ENCODE measurements around the gene VPS37B. TPM values are rescaled to one million over a fixed set of nuclear protein-coding genes. Genes with fewer than 3 reads are reported as not detected.

Gene VPS37B
- total RNA-seq, 4 donors from 2014 or later, result 24.5 to 28.4 (median 25.8) TPM

GRCh38 chr12:122820838-122821271 is 75.1 kb downstream of the VPS37B start:
- H3K27ac ChIP-seq, result no peak overlapping the region
- no peaks in the 10 kb centered on the region for H3K4me1 ChIP-seq
- DNase-seq (ENCODE audit: low spot score in 2 of 2), result no peak
- WGBS, 2 donors, result 61 to 78% methylated on average over 7 of the region's 7 CpGs
- no peaks in the 10 kb centered on the region for H3K9me3 ChIP-seq
- H3K4me3 ChIP-seq, result no peak overlapping the region
- no peak for TF ChIP-seq CTCF (IDR thresholded peaks at IDR 0.05)
- no peak for TF ChIP-seq EP300 (IDR thresholded peaks at IDR 0.05)
- no peak for TF ChIP-seq POLR2A (IDR thresholded peaks at IDR 0.05)
- H3K27me3 ChIP-seq, result no peaks in the 10 kb centered on the region
- H3K36me3 ChIP-seq, result no peaks in the 10 kb centered on the region

GRCh38 chr12:122820138-122820537 is 75.8 kb downstream of the VPS37B start:
- WGBS, 2 donors, result 83 to 88% methylated on average over 8 of the region's 8 CpGs
- TF ChIP-seq CTCF (IDR thresholded peaks at IDR 0.05) (no peak), POLR2A (IDR thresholded peaks at IDR 0.05) (no peak), EP300 (IDR thresholded peaks at IDR 0.05) (no peak)
- Histone ChIP-seq H3K9me3 (no peaks in the 10 kb centered on the region), H3K27ac (no peak overlapping the region), H3K36me3 (no peaks in the 10 kb centered on the region), H3K27me3 (no peaks in the 10 kb centered on the region), H3K4me3 (no peak overlapping the region), H3K4me1 (no peaks in the 10 kb centered on the region)
- no peak for DNase-seq (ENCODE audit: low spot score in 2 of 2)

GRCh38 chr12:122819209-122819785 is 76.6 kb downstream of the VPS37B start:
- H3K4me3 ChIP-seq, result no peak overlapping the region
- no peak for TF ChIP-seq CTCF (IDR thresholded peaks at IDR 0.05)
- no peak for TF ChIP-seq POLR2A (IDR thresholded peaks at IDR 0.05)
- TF ChIP-seq EP300 (IDR thresholded peaks at IDR 0.05), result no peak
- no peak overlapping the region for H3K27ac ChIP-seq
- no peak for DNase-seq (ENCODE audit: low spot score in 2 of 2)
- H3K36me3 ChIP-seq, result no peaks in the 10 kb centered on the region
- no peaks in the 10 kb centered on the region for H3K4me1 ChIP-seq
- WGBS, 2 donors, result 47 to 50% methylated on average over 10 of the region's 10 CpGs
- H3K9me3 ChIP-seq, result no peaks in the 10 kb centered on the region
- no peaks in the 10 kb centered on the region for H3K27me3 ChIP-seq

Other genes with a start within 250 kb of the VPS37B start
- 1 to 10 TPM in 3 of 4 donors, not detected in 1; 2.3 to 6.3 (median 3.3) TPM for gene HCAR2, start 192.8 kb downstream of the VPS37B start, total RNA-seq
- under 1 TPM in 1 of 4 donors, not detected in 3; 0.42 TPM for gene HCAR3, start 179.3 kb downstream of the VPS37B start, total RNA-seq
- gene HCAR1, start 165.3 kb downstream of the VPS37B start, total RNA-seq, result 1 to 10 TPM in 2 of 4 donors, under 1 TPM in 2; under 0.01 to 1.8 (median 1.1) TPM
- gene DENR, start 143.3 kb downstream of the VPS37B start, total RNA-seq, result 10 to 100 TPM; 12.6 to 25.1 (median 17.3) TPM
- 1 to 10 TPM in 2 of 4 donors, under 1 TPM in 2; 0.78 to 1.5 (median 1.2) TPM for gene CCDC62, start 121.6 kb downstream of the VPS37B start, total RNA-seq
- 10 to 100 TPM; 10.3 to 22.5 (median 16.9) TPM for gene HIP1R, start 60.7 kb downstream of the VPS37B start, total RNA-seq
- gene ABCB9, start 70.3 kb upstream of the VPS37B start, total RNA-seq, result 10 to 100 TPM in 1 of 4 donors, 1 to 10 TPM in 3; 4.2 to 11.4 (median 6.0) TPM
- gene OGFOD2, start 79.1 kb upstream of the VPS37B start, total RNA-seq, result 10 to 100 TPM in 3 of 4 donors, 1 to 10 TPM in 1; 7.2 to 19.8 (median 13.4) TPM
- gene ARL6IP4, start 84.6 kb upstream of the VPS37B start, total RNA-seq, result 100 to 1,000 TPM; 197 to 338 (median 251) TPM